PC-9 (cell line): ENCODE results near the gene ETV6. TPM values are rescaled to one million over a fixed set of nuclear protein-coding genes. Genes with fewer than 3 reads are reported as not detected.

Experiments used
- Bru-seq: library from RNA; stranded (reverse); fragments of 400-500 nt; gene quantifications from one replicate; lab custom pipeline; 2021; lab: Mats Ljungman, UMichigan
- BruChase-seq, 2 experiments: library from RNA; stranded (reverse); fragments of 400-500 nt; gene quantifications; one replicate each; lab custom pipeline; 2021; lab: Mats Ljungman, UMichigan
- BruUV-seq: library from RNA; stranded (reverse); fragments of 400-500 nt; replicated peaks from 2 replicates; lab custom pipeline; 2021; lab: Mats Ljungman, UMichigan
- CTCF ChIA-PET: fragments of 300-600 bp; sonication (Branson Sonifier 250); formaldehyde crosslinking; loops from one replicate; lab custom pipeline; 2022; ENCODE audit warnings: antibody characterized with exemption; lab: Charles Lee
- POLR2A ChIA-PET: fragments of 300-600 bp; sonication (Branson Sonifier 250); formaldehyde crosslinking; loops from one replicate; lab custom pipeline; 2022; ENCODE audit warnings: antibody characterized with exemption; ENCODE audit not compliant: unreplicated experiment; lab: Charles Lee
- DNase-seq, 2 experiments: peaks; one replicate each; pipeline versions ENCODE4 v3.0.0 to v3.0.0-alpha.2; 2015 to 2022; ENCODE audit warnings: mixed read lengths in 1 of 2
- H2AFZ ChIP-seq: fragments of 200-600 bp; sonication (generic); 2 replicates; pipeline ENCODE4 v1.8.1; 2017; ENCODE audit warnings: antibody characterized with exemption
- H3F3A ChIP-seq: fragments of 200-600 bp; sonication (generic); 2 replicates; pipeline ENCODE4 v1.8.1; 2017; ENCODE audit warnings: antibody characterized with exemption, mild to moderate bottlenecking, low read depth; ENCODE audit not compliant: insufficient read depth
- H3K27ac ChIP-seq: fragments of 200-600 bp; sonication (generic); 2 replicates; pipeline ENCODE4 v1.6.1; 2016; ENCODE audit warnings: mixed run types
- H3K27me3 ChIP-seq: fragments of 200-600 bp; sonication (generic); 2 replicates; pipeline ENCODE4 v1.6.1; 2016; ENCODE audit warnings: low read depth, mixed run types; ENCODE audit not compliant: insufficient read depth
- H3K36me3 ChIP-seq: fragments of 200-600 bp; sonication (generic); 2 replicates; pipeline ENCODE4 v1.6.1; 2016; ENCODE audit warnings: low read depth, mixed run types
- H3K4me1 ChIP-seq: fragments of 200-600 bp; sonication (generic); replicated peaks from 2 replicates; pipeline ENCODE4 v1.6.1; 2016; ENCODE audit warnings: mixed run types; ENCODE audit not compliant: insufficient read depth
- H3K4me2 ChIP-seq: fragments of 200-600 bp; sonication (generic); 2 replicates; pipeline ENCODE4 v1.6.1; 2017; ENCODE audit warnings: mixed run types
- H3K4me3 ChIP-seq: fragments of 200-600 bp; sonication (generic); 2 replicates; pipeline ENCODE4 v1.6.1; 2016; ENCODE audit warnings: mixed run types
- H3K79me2 ChIP-seq: fragments of 200-600 bp; sonication (generic); 2 replicates; pipeline ENCODE4 v1.6.1; 2017; ENCODE audit warnings: low read depth, mixed run types
- H3K9me2 ChIP-seq: fragments of 200-600 bp; sonication (generic); 2 replicates; pipeline ENCODE4 v1.8.1; 2017; ENCODE audit warnings: mild to moderate bottlenecking; ENCODE audit not compliant: insufficient read depth
- H3K9me3 ChIP-seq: fragments of 200-600 bp; sonication (generic); 2 replicates; pipeline ENCODE4 v1.8.1; 2016; ENCODE audit warnings: low read depth; ENCODE audit not compliant: insufficient read depth
- H4K20me1 ChIP-seq: fragments of 200-600 bp; sonication (generic); 2 replicates; pipeline ENCODE4 v1.8.1; 2017; ENCODE audit not compliant: insufficient read depth
- CTCF ChIP-seq: fragments of 200-600 bp; sonication (generic); conservative IDR thresholded peaks from 2 replicates; pipeline ENCODE4 v1.6.1; 2017; ENCODE audit warnings: mixed run types, antibody characterized with exemption, mild to moderate bottlenecking, moderate library complexity
- EZH2 ChIP-seq: fragments of 200-600 bp; sonication (generic); IDR thresholded peaks from 2 replicates; pipeline ENCODE4 v1.8.0; 2017; ENCODE audit warnings: antibody characterized with exemption, low read depth
- intact Hi-C: fragments of 100-400 bp; cut with micrococcal nuclease; formaldehyde crosslinking; loops from one replicate; pipeline ENCODE4 v1.10.0; 2022; ENCODE audit not compliant: unreplicated experiment
- long read RNA-seq: library from polyadenylated mRNA; stranded (forward); transcript quantifications from one replicate; pipeline ENCODE4 v2.0.0, GENCODE V29; 2022
- total RNA-seq: library from RNA; stranded (reverse); gene quantifications from 2 replicates; pipeline ENCODE4 v1.2.3, GENCODE V29; 2021

The ETV6 gene
- total RNA-seq (52.1 and 62.8 TPM in 2 replicates), Bru-seq, nascent RNA (percentile 89 among the genes with signal in this experiment), BruChase-seq, experiment 1, labeled RNA remaining after a 2-hour chase (percentile 91 among the genes with signal in this experiment), BruChase-seq, experiment 2, labeled RNA remaining after a 6-hour chase (percentile 82 among the genes with signal in this experiment)
- long read RNA-seq, full-length matches to known transcripts, result 13 of 43 reads
- long read RNA-seq, partial matches to known transcripts, result 1 of 43 reads
- long read RNA-seq, other reads (novel, unspliced or antisense), result 29 of 43 reads

- H3K9me3 ChIP-seq, result 0 out of 2 replicates have a peak, but pooled peaks cover 11% of the 10 kb centered on the region
- peak within 1 kb of the TSS; percentile 85 for H3K4me3 ChIP-seq
- TF ChIP-seq EZH2, result no peak
- TF ChIP-seq CTCF, result no peak
- intact Hi-C loops, result loop anchor here (1.0 to 10.0 kb wide), 11 partner anchors 27 to 685 kb away; no protein-coding TSS in a partner anchor
- H3K4me1 ChIP-seq, result peaks cover 29% of the 10 kb centered on the region
- peak; percentile 75 to 89 for DNase-seq
- H3K9me2 ChIP-seq, result no peaks in the 10 kb centered on the region
- ChIA-PET POLR2A (interaction anchor here (0.5 to 1.2 kb wide), 15 partner anchors 9 to 1076 kb away, joined by 3 to 15 read pairs (median 4); partner anchors contain the start of gene BORCS5), CTCF (interaction anchor here (0.6 kb wide), 1 partner anchor 360 kb away, joined by 13 read pairs; no protein-coding TSS in a partner anchor)
- BruUV-seq, result no TSS peak
- H3K4me2 ChIP-seq, result peak within 1 kb of the TSS; percentile 94
- peaks cover 18% of the 10 kb centered on the region; the same call in 1 of the 2 replicates for H3F3A ChIP-seq
- H2AFZ ChIP-seq, result peak within 1 kb of the TSS; percentile 84
- peaks cover 4% of the 10 kb centered on the region; the same call in 1 of the 2 replicates for H4K20me1 ChIP-seq
- peak within 1 kb of the TSS; percentile 99 for H3K27ac ChIP-seq
- peaks cover 48% of the 10 kb centered on the region for H3K79me2 ChIP-seq
- H3K27me3 ChIP-seq, result no peaks in the 10 kb centered on the region
- no peaks in the 10 kb centered on the region for H3K36me3 ChIP-seq
These were observed at the start of gene ETV6 for GRCh38 chr12:11649413-11650285. Gene ETV6 (plus strand): TSS chr12:11649674. CDS start chr12:11650128, 454 bp downstream.

GRCh38 chr12:11600199-11600598 lies 49.3 kb upstream of the ETV6 start:
- BruUV-seq, result no TSS peak
- Histone ChIP-seq H3K9me3 (no peaks in the 10 kb centered on the region; the same call in 1 of the 2 replicates), H3K79me2 (no peaks in the 10 kb centered on the region), H3K27ac (no peak overlapping the region), H3F3A (no peaks in the 10 kb centered on the region), H2AFZ (no peak overlapping the region), H3K27me3 (no peaks in the 10 kb centered on the region), H3K4me2 (no peak overlapping the region), H3K4me3 (no peak overlapping the region), H3K36me3 (no peaks in the 10 kb centered on the region), H4K20me1 (no peaks in the 10 kb centered on the region), H3K9me2 (no peaks in the 10 kb centered on the region), H3K4me1 (no peaks in the 10 kb centered on the region)
- POLR2A ChIA-PET, result interaction anchor here (0.6 kb wide), 1 partner anchor 33 kb away, joined by 12 read pairs; no protein-coding TSS in a partner anchor
- intact Hi-C loops, result no loop called here
- TF ChIP-seq CTCF, result no peak
- TF ChIP-seq EZH2, result no peak
- DNase-seq, result no peak
- CTCF ChIA-PET, result no interaction called here

- H3K36me3 ChIP-seq, result no peaks in the 10 kb centered on the region
- no peak overlapping the region for H2AFZ ChIP-seq
- no peaks in the 10 kb centered on the region for H3K79me2 ChIP-seq
- no peaks in the 10 kb centered on the region for H3K9me2 ChIP-seq
- POLR2A ChIA-PET, result no interaction called here
- H3K4me3 ChIP-seq, result no peak overlapping the region
- TF ChIP-seq EZH2 (no peak), CTCF (no peak)
- H3K4me2 ChIP-seq, result no peak overlapping the region
- CTCF ChIA-PET, result no interaction called here
- H4K20me1 ChIP-seq, result no peaks in the 10 kb centered on the region
- intact Hi-C loops, result no loop called here
- no peaks in the 10 kb centered on the region for H3F3A ChIP-seq
- no peaks in the 10 kb centered on the region for H3K4me1 ChIP-seq
- H3K27me3 ChIP-seq, result no peaks in the 10 kb centered on the region
- H3K9me3 ChIP-seq, result no peaks in the 10 kb centered on the region; the same call in 1 of the 2 replicates
- no peak overlapping the region for H3K27ac ChIP-seq
- no TSS peak for BruUV-seq
- DNase-seq, result no peak
These were observed 47.8 kb upstream of the ETV6 start for GRCh38 chr12:11601647-11602046.
